ENCODE measurements around the gene CD99. TPM values are rescaled to one million over a fixed set of nuclear protein-coding genes. Genes with fewer than 3 reads are reported as not detected.
A peak's percentile ranks its signal among the peaks of the same experiment; 100 is the strongest.

The CD99 gene
- polyA plus RNA-seq, 1 donor (not counting 4 experiments of a cell fraction or from before 2014, with no cell fraction given), result 74.4 TPM

GRCh38 chrX:2701600-2701999, 10.5 kb downstream of the CD99 start:
- H2AFZ ChIP-seq (ENCODE audit: control insufficient read depth, low read length), result no peak overlapping the region
- DNase-seq (ENCODE audit: low read depth, low spot score) (no peak), FAIRE-seq (no peak)
- no peak overlapping the region for H3K9ac ChIP-seq (ENCODE audit: control insufficient read depth, extremely low read depth, insufficient read depth, low read length)
- peaks cover 5% of the 10 kb centered on the region for H4K20me1 ChIP-seq (ENCODE audit: control insufficient read depth, extremely low read depth, insufficient read depth, low read length)
- no peaks in the 10 kb centered on the region for H3K27me3 ChIP-seq (ENCODE audit: control insufficient read depth, extremely low read depth, insufficient read depth, low read length)
- no peak overlapping the region for H3K4me3 ChIP-seq (ENCODE audit: control insufficient read depth in 2 of 3, extremely low read depth in 1 of 3, insufficient read depth in 2 of 3, low read depth in 1 of 3, low read length in 3 of 3)
- H3K4me2 ChIP-seq (ENCODE audit: control insufficient read depth, extremely low read depth, insufficient read depth, low read depth, low read length), result no peak overlapping the region
- TF ChIP-seq CTCF (optimal IDR thresholded peaks at IDR 0.05 in 1 of 3, IDR thresholded peaks at IDR 0.05 in 1 of 3, conservative IDR thresholded peaks at IDR 0.05 in 1 of 3; ENCODE audit: extremely low read depth in 1 of 3, insufficient read depth in 2 of 3, low read length in 3 of 3) (no peak), EZH2 (IDR thresholded peaks at IDR 0.05; ENCODE audit: low read length) (no peak)
- peaks cover 49% of the 10 kb centered on the region for H3K4me1 ChIP-seq (ENCODE audit: control insufficient read depth, extremely low read depth, insufficient read depth, low read length)
- H3K79me2 ChIP-seq (ENCODE audit: control insufficient read depth, insufficient read depth, low read length), result peaks cover 90% of the 10 kb centered on the region
- peaks cover 4% of the 10 kb centered on the region for H3K9me1 ChIP-seq (ENCODE audit: control insufficient read depth, extremely low read depth, insufficient read depth, low read length)
- dilution Hi-C loops (cut with MboI; ENCODE audit: extremely low pct_ligation_motif_present, low sequenced_read_pairs), result no loop called here
- H3K27ac ChIP-seq (ENCODE audit: control insufficient read depth, insufficient read depth, low read length), result peak overlapping the region; percentile 24
- H3K9me3 ChIP-seq (ENCODE audit: control insufficient read depth, low read depth, low read length), result no peaks in the 10 kb centered on the region
- H3K36me3 ChIP-seq (ENCODE audit: control insufficient read depth in 2 of 2, extremely low read depth in 1 of 2, insufficient read depth in 2 of 2, low read length in 2 of 2), result peaks cover 2 to 3% of the 10 kb centered on the region in 2 experiments

- FAIRE-seq, result peak; percentile 17
- H2AFZ ChIP-seq (ENCODE audit: control insufficient read depth, low read length), result no peak overlapping the region
- dilution Hi-C loops (cut with MboI; ENCODE audit: extremely low pct_ligation_motif_present, low sequenced_read_pairs), result no loop called here
- H3K9ac ChIP-seq (ENCODE audit: control insufficient read depth, extremely low read depth, insufficient read depth, low read length), result peak overlapping the region; percentile 78
- peak overlapping the region; percentile 61 for H3K4me2 ChIP-seq (ENCODE audit: control insufficient read depth, extremely low read depth, insufficient read depth, low read depth, low read length)
- no peaks in the 10 kb centered on the region for H3K9me3 ChIP-seq (ENCODE audit: control insufficient read depth, low read depth, low read length)
- peaks cover 56% of the 10 kb centered on the region for H3K4me1 ChIP-seq (ENCODE audit: control insufficient read depth, extremely low read depth, insufficient read depth, low read length)
- H3K36me3 ChIP-seq (ENCODE audit: control insufficient read depth in 2 of 2, extremely low read depth in 1 of 2, insufficient read depth in 2 of 2, low read length in 2 of 2), result peaks cover 2 to 3% of the 10 kb centered on the region in 2 experiments
- no peak for DNase-seq (ENCODE audit: low read depth, low spot score)
- TF ChIP-seq CTCF (optimal IDR thresholded peaks at IDR 0.05 in 1 of 3, IDR thresholded peaks at IDR 0.05 in 1 of 3, conservative IDR thresholded peaks at IDR 0.05 in 1 of 3; ENCODE audit: extremely low read depth in 1 of 3, insufficient read depth in 2 of 3, low read length in 3 of 3), result peak in 2 of 3 experiments; percentile 67 to 86
- no peak for TF ChIP-seq EZH2 (IDR thresholded peaks at IDR 0.05; ENCODE audit: low read length)
- peak overlapping the region in 1 of 3 experiments; percentile 19 for H3K4me3 ChIP-seq (ENCODE audit: control insufficient read depth in 2 of 3, extremely low read depth in 1 of 3, insufficient read depth in 2 of 3, low read depth in 1 of 3, low read length in 3 of 3)
- H3K9me1 ChIP-seq (ENCODE audit: control insufficient read depth, extremely low read depth, insufficient read depth, low read length), result no peaks in the 10 kb centered on the region
- peak overlapping the region; percentile 80 for H3K27ac ChIP-seq (ENCODE audit: control insufficient read depth, insufficient read depth, low read length)
- H3K27me3 ChIP-seq (ENCODE audit: control insufficient read depth, extremely low read depth, insufficient read depth, low read length), result no peaks in the 10 kb centered on the region
- peaks cover 91% of the 10 kb centered on the region for H3K79me2 ChIP-seq (ENCODE audit: control insufficient read depth, insufficient read depth, low read length)
- no peaks in the 10 kb centered on the region for H4K20me1 ChIP-seq (ENCODE audit: control insufficient read depth, extremely low read depth, insufficient read depth, low read length)
These were observed 12.9 kb downstream of the CD99 start for GRCh38 chrX:2703991-2704369.
